GM12872 (cell line): ENCODE results near the gene BCL2L11.

Experiments
- CTCF ChIP-seq: IDR thresholded peaks from 3 replicates; pipeline ENCODE4 v1.5.1; 2011; ENCODE audit warnings: low read depth, mild to moderate bottlenecking, low read length, moderate library complexity; ENCODE audit not compliant: insufficient read depth

BCL2L11 gene

GRCh38 chr2:111120253-111121027 is at the start of gene BCL2L11:
TSS of gene BCL2L11 (plus strand) at chr2:111120914. CDS start at chr2:111123746, 2,832 bp downstream.
- TF ChIP-seq CTCF = peak; percentile 35; the same call in 1 of the 3 replicates

GRCh38 chr2:111071600-111072171 is 49.0 kb upstream of the BCL2L11 start:
- TF ChIP-seq CTCF = no peak

- no peak for TF ChIP-seq CTCF
These were observed 48.4 kb upstream of the BCL2L11 start for GRCh38 chr2:111072220-111072871.

GRCh38 chr2:111091811-111092211 is 28.9 kb upstream of the BCL2L11 start:
- TF ChIP-seq CTCF = no peak

GRCh38 chr2:111094691-111095090 is 26.0 kb upstream of the BCL2L11 start:
- no peak for TF ChIP-seq CTCF

GRCh38 chr2:111095434-111095833 is 25.3 kb upstream of the BCL2L11 start:
- no peak for TF ChIP-seq CTCF

GRCh38 chr2:111099402-111099801 is 21.3 kb upstream of the BCL2L11 start:
- TF ChIP-seq CTCF = no peak
